HPDE6-E6E7 (cell line): ENCODE measurements around the gene TRAF1.

Source experiments
- DNase-seq: peaks from one replicate; pipeline ENCODE4 v3.0.0; 2011; ENCODE audit warnings: missing footprints; ENCODE audit errors: extremely low spot score

Gene TRAF1

DNA sequence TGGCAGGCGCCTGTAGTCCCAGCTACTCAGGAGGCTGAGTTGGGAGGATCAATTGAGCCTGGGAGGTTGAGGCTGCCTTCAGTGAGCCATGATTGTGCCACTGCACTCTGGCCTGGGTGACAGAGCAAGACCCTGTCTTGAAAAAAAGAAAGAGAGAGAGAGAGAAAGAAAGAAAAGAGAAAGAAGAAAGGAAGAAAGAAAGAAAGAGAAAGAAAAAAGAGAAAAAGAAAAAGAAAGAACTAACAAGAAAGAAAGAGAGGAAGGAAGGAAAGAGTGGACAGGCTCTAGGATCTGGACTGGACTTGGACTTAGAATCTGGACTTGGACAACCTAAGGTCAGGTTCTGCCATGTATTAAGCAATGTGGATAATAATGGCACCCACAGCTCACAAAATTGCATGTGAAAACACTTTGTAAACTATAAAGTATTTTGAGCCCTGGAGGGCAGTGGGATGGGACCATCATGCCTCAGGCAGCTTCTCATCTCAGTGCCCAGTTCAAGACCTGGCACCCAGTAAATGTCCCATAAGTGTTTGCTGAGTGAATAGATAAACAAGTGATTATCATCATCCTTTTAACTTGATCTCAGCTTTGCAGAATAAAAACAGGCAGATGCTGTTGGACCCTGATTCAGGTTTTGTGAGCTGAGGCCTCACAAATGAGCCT, 36.9 kb downstream of the TRAF1 start:
- no peak for DNase-seq

DNA sequence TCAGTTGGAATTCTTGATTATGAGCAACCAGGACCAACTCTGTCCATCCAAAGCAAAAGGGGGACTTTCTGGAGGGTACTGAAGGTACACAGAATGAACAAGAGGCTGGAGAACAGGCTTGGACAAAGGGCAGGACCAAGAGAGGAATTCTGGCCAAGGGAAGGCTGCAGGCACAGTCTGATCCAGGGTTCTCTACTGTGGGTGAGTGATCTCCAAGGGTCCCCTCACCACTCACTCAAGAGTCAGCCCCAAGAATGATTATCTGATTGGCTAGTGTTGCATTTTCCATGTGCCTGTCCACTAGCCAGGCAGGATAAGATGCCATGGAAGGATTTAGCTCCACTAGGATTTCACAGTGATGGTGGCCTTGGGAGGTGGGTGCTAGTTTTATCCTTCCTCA, 38.0 kb downstream of the TRAF1 start:
- DNase-seq = no peak

DNA sequence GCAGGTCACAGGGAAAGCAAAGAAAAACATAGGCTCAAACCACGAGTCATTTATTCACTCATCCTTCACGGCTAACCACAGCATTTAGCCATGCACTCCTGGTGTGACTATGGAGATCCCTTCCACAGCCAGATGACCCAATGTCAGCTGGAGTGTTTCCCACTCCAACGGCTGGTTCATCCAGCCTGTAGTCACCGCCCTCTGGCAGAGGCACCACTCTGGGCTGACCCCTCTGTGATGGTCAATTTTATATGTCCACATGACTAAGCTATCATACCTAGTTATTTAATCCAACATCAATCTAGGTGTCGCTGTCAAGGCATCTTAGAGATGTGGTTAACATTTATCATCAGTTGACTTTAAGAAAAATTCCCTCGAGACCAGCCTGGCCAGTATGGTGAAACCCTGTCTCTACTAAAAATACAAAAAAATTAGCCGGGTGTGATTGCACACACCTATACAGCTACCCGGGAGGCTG, 40.1 kb downstream of the TRAF1 start:
- DNase-seq = no peak

DNA sequence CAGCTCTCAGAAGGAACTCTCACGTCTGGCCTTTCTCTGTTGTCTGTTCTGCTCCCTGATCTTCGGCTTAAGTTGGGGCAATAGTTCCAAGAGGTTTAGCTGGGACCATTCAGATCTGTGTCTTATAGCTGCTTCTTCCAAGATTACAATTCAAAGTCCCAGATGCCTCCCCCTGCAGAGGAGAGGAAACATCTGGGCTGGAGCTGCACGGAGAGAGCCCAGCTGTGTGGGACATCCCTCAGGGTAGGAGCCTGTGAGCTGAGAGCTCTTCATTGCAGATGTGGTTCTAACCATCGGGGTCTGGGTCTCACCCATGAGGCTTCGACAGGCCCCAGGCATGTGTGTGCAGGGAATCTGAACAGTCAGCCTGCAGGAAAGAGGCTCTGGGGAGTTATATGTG, 40.6 kb downstream of the TRAF1 start:
- DNase-seq = no peak

DNA sequence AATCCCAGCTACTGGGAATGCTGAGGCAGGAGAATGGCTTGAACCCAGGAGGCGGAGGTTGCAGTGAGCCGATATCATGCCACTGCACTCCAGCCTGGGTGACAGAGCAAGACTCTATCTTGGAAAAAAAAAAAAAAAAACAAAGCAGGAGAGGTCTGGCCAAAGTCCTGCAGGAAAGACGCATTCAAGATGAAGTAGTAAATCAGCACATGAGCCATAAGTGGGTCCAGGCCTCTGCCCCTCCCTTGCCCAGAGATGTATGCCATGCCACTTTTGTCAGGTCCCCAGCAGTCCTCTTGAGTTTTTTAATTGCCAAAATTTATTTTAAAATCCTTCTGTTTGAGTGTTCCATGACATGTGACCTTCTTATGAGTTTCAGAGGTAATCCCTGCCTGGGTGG, 41.1 kb downstream of the TRAF1 start:
- DNase-seq = no peak

DNA sequence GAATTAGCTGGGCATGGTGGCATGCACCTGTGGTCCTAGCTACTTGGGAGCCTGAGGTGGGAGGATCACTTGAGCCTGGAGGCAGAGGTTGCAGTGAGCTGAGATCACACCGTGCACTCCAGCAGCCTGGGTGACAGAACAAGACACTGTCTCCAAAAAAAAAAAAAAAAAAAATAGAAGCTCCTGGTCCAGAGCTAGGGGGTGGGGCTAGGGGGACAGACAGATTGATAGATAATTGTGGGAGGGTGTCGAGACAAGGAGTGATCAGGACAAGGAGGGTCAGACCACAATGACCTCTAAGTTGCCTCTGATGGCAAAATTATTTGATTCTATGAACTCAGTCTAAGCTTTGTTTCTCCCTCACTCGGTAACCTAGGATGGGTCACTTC, 43.0 kb downstream of the TRAF1 start:
- DNase-seq = no peak

DNA sequence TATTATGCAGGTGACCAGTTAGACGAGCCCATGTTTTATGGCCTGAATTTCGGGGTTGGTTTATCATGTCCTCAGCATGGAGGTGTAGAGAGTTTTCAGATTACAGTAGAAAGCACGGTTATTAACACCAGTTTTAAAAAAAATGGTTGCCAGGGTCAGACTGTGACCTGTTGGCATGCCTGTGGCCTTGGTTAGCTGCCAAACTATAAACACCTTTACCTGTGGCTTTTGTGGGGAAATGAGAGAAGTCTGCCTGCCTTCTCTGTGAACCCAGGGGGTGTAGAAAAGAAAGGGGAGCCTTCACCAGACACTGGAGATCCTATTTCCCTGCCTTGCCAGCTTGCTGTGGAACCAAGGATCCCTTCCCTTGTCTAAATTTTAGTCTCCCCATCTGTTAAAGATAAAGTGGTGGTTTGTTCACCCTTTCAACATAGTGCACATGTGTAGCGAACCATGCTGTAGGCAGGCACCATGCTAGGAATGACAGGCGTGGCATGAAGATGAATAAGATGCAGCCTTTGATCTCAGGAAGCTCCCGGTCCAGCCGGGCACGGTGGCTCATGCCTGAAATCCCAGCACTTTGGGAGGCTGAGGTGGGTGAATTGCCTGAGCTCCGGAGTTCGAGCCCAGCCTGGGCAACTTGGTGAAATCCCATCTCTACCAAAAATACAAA, 43.5 kb downstream of the TRAF1 start:
- no peak for DNase-seq

DNA sequence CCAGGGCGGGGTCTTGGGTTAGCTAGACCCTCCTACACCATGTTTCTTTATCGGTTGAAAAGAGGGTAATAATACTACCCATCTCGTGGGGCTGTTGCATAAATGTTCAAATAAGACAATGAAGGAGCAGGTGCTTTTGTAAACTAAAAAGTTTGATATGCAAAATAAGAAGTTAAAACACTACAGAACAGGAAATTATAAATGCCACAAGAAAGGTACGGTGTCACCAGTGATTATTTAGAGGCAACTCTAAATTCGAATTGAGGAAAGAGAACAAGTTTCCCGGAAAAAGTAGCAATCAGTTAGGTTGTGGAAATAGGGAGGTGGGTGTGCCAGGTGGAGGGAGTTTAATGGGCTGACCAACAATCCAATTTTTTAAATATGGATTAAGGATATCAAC, 47.1 kb downstream of the TRAF1 start:
- DNase-seq = no peak

DNA sequence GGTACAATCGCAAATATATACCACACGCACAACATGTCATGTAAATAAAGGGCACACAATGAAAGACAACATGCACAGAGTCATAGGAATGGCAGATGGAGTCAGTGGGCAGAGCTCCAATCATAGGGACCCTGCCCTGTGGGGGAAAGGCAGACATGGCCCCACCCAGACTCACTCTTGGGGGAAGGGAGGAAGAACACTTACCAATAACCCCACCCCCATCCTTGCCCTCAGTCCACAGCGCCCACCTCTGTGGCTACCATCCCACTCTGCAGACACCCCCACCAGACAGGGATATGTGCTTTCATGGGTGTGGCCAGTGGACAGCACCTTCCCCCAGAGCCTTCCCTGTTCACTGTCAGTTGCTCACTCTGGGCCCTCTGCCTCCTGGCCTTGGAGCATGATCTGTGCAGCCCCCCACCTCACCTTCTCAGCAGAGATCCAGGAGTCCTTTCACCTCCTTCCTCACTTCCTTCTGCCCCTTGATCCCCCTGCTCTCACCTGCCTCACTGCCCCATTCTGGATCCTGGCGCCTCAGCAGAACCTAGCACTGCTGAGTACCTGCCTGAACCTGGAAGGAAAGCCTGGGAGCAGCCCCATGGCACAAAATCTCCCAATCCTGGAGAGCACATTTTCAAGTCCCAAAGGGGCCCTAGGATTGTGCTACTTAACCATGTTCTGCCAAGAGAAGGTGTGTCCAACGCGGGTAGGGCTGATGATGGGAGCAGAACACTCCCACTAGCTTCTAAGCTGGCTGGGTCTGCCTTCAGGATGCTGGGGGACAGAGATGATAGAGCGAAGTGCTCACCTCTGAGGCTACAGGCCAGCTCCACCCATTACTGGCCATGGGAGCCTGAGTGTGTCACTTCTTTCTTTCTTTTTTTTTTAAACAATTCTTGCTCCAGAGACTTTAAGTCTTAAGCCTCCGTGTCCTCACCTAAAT, 48.1 kb downstream of the TRAF1 start:
- no peak for DNase-seq

DNA sequence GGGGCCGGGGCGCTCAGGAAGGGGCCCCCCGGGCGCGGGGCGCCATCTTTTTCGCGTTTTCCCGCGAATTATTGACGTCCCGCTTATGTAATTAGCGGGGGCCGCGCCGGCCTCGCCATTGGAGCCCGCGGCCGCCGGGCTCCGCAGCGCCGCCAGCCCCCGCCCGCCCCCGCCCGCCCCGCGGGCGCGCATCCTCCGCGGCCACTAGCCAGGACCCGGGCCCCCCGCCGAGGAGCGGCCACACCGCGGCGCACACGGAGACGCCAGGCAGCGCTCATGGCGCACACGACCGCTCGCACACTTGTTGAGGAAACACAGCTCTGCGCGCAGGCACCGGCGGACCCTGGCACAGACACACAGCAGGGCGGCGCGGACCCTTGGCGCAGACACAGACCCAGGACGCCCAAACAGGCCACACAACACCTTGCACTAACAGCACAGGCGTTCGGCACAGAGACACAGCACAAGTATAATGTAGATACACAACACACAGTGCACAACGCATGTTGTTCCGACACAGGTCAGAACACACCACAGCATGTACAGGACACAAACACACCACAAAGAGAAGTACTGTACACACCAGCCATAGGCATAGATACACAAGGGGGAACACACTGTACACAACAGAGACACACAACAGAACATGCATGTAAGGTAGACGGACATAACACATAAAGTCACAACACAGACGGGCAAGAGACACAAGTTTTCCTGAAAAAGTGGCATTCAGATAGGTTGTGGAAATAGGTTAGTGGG, 49.1 kb downstream of the TRAF1 start:
- DNase-seq = peak; percentile 37

DNA sequence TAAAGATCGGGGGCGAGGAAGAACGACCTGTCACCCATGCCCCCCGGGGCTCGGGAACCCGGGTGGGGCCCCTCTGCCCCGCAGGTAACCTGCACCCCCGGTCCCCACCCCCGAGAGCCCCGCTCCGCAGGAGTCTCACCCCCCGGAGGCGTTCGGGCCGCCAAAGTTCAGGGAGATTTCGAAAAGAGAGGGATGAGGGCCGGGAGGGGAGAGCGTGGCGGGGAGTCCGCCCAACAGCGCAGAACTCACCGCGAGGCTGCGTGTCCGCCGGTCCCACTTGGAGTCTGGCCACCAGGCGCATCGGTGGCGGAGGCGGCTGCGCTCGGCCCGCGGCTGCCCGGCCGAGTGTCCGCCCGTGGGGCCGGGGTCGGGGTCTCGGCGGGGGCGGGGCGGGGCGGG, 49.8 kb downstream of the TRAF1 start, which contains the start of gene PHF19:
Gene PHF19, minus strand, starts transcription at position 347 of the 399 bp plus-strand sequence. CDS start 2,447 bp downstream, outside the sequence.
- DNase-seq = peak; percentile 54

DNA sequence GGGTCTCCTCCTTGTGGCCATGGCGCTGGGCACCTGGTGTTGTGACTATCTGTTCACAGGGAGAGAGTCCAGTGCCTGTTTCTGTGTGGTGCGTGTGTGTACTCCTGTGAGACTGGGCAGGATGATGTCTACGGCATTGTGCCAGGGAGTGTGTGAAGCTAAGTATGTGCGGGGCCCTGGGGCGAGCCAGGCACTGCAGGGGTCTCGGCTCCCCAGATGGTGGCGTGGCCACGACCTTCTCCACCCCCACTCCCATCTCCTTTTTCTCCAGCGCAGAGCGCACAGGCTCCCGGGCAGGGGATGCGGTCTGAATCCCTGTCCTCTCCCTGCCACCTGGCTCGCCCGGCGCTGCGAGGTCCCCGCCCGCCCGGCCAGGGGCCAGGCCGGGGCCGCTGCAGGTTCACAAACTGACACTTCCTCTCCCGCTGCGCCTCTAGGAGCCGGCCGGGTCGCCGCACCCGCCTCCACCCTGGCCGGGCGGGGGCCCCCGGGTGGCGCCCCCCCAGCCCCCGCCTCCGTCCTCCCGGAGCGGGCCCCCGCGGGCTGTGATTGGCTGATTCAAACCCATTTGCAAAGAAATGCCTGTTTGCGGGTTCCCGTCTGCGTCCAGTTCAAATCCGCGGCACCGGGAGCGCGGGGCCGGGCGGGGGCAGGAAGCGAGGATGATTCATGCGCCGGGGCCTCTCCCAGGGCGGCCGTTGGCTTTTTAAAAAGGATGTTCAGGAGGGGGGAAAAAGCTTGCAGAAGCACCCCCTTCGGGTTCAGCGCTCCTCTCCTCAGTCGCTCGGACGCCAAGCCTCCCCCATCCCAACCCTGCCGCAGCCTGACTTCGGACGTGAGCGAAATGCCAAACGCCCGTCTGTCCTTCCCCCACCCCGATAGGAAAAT, 50.4 kb downstream of the TRAF1 start:
- peak; percentile 84 for DNase-seq

DNA sequence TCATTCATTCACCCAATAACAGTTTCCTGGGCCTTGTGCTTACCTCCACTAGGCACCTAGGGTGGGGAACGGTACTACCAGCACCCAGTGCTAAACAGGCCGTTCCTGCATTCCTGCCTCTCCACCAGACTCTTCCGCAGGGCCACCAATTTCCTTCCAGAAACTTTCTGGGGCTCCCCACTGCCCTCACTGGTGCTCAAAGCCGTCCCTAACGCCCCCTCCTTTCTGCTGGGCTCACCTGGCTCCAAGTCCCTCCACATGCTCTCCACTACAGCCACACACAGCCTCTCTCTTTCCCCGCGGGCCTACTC, 51.0 kb downstream of the TRAF1 start:
- no peak for DNase-seq

DNA sequence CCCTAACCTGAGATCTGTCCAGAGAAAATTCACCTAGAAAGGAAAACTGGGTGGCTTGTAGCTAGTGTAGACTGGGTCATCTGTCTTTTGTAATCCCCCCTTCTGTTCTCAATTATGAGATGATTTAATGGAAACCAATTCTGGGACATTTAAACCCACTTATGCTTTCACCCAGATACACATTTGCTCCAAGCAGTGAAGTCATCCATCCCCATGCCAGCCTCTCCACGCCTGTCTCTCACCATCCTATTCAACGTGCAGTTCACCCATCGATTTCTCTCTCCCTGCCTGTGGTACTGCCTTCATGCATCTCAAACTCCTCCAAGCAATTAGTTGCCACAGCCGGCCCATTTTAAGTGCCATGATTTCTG, 51.4 kb downstream of the TRAF1 start:
- DNase-seq = no peak

DNA sequence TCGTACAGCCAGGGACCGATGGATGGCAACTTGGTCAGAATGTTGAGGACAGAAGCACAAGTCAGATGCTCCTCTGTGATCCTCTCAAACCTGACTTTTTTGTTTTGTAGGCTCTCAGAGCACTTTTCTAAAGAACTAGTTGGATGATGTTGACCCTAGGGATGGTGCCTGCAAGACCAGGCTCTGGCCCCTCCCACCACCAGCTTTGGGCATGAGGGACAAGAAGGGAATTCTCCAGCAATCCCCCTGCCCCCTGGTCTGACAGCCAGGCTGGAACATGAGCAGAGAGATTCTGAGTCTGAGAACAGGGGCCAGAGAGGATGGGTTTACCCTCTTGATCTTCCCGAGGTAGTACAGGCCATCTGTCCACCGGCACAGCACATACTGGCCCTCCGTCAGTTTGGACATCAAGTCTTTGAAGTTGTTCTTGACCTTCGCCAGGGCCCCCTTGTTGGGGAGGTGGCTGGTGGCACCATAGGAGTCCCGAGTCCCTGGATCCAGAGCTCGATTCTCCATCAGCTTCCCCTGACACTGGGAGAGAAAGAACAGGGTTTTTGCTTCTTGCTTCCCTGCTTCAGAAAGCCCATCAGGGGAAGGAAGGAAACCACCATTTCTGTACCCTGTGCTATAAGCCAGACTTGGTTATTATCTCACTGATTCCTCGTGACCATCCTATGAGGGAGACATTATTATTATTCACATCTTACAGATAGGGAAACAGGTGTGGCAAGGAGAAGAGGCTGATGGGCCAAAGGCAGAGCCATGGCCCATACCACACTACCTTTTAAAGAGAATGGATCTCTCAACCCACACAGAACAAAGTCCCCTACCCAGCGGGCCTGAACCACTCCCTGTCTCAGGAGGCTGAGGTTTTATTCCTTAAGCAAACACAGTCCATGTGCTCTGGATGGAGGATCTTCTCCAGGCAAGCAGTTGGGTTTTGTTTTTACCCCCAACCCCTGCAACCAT, 52.1 kb downstream of the TRAF1 start:
- no peak for DNase-seq

DNA sequence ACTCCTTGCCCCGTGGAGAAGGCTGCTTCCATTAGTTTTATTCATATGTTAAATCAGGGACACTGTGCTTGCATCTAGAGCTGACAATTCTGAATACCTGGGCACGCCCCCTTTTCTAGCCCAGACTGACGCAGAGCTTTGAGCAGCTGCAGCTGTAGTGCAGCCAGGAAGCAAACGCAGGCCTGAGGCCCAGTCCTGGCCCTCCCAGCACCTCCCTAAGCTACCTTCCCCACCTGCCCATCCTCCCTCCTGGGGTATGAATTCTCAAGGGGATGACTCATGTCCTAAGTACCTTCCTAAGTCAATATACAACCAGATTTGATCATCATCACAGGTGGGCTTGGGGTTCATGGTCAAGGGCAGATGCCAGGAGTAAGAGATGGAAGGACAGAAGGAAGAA, 53.1 kb downstream of the TRAF1 start:
- DNase-seq = peak; percentile 83

DNA sequence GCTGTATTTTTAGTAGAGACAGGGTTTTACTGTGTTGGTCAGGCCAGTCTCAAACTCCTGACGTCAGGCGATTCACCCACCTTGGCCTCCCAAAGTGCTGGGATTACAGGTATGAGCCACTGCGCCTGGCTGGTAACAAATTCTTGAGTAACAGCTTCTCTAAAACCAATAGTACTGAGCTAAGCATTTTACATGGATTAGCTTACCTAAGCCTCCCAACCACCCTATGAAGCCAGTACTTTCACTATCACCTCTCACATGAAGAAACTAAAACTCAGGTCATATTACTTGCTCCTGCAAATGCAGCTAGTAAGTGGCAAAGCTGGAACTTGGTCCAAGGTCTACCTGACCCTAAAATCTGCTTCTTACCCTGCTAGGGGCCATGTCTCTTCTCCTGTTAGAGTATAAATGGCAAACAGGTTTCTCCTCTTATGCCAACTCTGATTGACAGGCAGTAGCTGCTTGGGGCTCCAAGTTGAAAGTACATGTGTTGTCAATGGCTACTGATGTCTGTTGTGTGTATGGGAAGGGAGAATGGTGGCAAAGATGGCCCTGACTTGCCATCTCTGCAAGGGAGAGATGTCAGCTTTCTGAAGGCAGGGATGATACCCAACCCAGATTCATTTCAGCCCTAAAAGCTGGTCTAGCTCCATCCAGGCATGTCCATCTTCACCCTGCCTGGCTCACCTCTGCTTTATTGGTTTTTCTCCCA, 53.6 kb downstream of the TRAF1 start:
- DNase-seq = no peak

DNA sequence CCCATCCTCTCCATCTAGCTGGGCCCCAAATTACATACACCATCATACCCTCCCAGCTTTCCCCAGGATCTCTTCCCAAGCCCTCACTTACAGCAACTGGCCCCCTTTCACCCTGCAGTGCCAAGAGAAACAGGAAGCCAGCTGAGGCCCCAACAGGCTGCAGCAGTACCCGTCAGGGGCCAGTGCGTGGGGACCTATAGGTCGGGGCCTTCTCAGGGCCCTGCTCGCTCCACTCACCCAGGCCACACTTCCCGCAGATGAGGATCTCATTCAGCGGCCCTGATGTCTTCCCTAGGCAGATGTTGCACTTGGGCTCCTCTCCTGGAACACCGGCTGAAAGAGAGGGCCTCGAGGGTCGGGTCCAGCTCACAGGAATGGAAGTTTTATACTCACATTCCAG, 56.4 kb downstream of the TRAF1 start:
- no peak for DNase-seq

DNA sequence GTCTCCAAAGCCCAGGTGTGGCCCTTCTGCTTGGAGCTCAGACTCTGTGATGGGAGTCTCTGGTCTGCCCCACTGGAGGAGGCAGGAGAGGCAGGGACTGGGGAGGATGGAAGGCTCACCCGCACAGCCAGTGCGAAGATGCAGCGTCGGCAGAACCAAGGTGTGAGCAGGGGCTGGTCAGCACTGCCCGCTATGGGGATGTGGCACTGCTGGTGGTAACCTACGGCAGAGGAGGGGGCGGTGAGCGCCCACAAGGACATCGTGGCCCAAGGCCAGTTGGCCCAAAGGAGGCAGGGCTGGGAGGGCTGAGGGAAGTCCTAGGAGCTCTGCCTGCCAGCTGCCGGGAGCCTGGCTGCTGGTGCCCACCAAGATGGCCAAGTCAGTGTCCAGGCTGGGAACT, 56.9 kb downstream of the TRAF1 start:
- no peak for DNase-seq
